C4-2B (cell line): ENCODE measurements around the gene OR8B12.

Experiments used
- H3K27ac ChIP-seq: fragments of 450-650 bp; 2 replicates; pipeline ENCODE4 v1.5.1; 2017
- ZFX ChIP-seq: fragments of 450-650 bp; IDR thresholded peaks from 2 replicates; pipeline ENCODE4 v1.6.1; 2017
- TF ChIP-seq, protein P1 (sequence below): fragments of 450-650 bp; conservative IDR thresholded peaks from 2 replicates; pipeline ENCODE4 v1.5.1; 2017; ENCODE audit warnings: mild to moderate bottlenecking

OR8B12 gene

DNA sequence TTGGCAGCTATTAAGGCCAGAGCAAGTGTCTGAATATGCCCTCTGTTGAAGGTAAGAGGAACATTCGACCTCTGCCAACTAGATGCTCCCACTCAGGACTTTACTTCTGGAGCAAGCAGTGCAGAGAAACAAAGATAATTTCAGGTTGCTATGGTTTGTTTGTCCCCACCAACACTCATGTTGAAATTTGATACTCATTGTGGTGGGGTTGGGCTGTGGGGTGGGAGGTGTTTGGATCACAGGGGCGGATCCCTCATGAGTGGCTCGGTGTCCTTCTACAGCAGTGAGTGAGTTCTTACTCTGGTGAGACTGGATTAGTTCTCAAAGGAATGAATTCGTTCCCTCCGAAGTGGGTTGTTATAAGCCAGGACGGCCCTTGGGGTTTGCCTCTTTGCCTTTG, 38.4 kb upstream of the OR8B12 start:
- no peak for TF ChIP-seq ZFX
- TF ChIP-seq, protein P1, sequence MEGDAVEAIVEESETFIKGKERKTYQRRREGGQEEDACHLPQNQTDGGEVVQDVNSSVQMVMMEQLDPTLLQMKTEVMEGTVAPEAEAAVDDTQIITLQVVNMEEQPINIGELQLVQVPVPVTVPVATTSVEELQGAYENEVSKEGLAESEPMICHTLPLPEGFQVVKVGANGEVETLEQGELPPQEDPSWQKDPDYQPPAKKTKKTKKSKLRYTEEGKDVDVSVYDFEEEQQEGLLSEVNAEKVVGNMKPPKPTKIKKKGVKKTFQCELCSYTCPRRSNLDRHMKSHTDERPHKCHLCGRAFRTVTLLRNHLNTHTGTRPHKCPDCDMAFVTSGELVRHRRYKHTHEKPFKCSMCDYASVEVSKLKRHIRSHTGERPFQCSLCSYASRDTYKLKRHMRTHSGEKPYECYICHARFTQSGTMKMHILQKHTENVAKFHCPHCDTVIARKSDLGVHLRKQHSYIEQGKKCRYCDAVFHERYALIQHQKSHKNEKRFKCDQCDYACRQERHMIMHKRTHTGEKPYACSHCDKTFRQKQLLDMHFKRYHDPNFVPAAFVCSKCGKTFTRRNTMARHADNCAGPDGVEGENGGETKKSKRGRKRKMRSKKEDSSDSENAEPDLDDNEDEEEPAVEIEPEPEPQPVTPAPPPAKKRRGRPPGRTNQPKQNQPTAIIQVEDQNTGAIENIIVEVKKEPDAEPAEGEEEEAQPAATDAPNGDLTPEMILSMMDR = no peak

DNA sequence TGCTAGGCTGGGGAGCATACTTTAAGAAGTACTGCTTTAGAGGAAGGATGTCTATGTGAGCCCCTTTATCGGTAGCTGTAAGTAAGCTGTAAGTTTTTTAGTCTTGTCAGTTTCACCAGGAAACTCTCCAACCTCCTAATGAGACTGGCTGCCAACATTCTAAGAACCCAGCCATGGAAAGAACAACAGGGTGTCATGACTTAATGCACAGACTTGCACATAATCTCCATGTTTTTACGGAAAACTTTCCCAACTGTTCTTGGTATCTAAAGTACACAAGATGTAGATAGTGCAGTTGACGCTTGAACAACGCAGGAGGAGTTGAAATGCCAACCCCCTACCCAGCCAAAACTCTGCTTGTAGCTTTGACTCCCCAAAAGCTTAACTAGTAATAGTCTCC, 35.3 kb upstream of the OR8B12 start:
- H3K27ac ChIP-seq = no peak overlapping the region
- TF ChIP-seq, protein P1 = no peak
- no peak for TF ChIP-seq ZFX

More for the DNA sequence above, 38.4 kb upstream of the OR8B12 start:
- no peak overlapping the region for H3K27ac ChIP-seq

DNA sequence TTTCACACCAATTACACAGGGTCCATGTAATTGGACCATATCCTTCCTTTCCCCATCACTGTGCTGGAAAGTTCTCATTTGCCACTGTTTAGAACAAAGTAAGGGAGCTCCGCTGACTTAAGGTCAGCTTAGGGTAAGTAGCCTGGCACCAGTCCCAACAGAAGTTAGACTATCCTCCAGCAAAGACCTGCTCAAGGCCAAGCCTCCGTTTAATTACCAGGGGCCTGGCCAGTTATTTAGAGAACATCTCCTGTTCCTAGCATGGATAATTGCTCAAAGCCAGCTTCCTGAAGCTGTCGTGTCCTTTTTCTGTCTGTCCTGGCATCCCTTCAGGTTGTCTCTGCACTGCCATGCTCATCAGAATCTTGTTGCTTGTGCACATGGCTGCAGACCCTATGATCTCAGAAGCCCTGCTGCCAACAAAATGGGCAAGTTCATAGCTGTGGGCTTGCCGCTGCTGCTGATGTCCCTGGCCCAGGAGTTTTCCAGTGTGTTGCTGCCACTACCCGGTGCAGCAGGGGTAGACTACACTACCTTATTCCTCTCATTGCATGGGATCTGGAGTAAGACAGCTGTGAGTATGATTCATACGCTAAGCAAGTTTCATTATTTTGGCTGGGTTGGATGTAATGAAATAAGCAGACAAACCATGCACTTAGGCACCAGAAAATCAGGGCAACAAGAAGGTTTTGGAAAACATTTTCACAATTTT, 34.4 kb upstream of the OR8B12 start:
- H3K27ac ChIP-seq = no peak overlapping the region
- TF ChIP-seq, protein P1 = no peak
- no peak for TF ChIP-seq ZFX

DNA sequence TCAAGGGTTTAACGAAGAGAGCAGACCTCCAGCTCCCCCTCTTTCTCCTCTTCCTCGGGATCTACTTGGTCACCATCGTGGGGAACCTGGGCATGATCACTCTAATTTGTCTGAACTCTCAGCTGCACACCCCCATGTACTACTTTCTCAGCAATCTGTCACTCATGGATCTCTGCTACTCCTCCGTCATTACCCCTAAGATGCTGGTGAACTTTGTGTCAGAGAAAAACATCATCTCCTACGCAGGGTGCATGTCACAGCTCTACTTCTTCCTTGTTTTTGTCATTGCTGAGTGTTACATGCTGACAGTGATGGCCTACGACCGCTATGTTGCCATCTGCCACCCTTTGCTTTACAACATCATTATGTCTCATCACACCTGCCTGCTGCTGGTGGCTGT, 26.7 kb upstream of the OR8B12 start:
- TF ChIP-seq, protein P1 = no peak
- TF ChIP-seq ZFX = no peak
- no peak overlapping the region for H3K27ac ChIP-seq

DNA sequence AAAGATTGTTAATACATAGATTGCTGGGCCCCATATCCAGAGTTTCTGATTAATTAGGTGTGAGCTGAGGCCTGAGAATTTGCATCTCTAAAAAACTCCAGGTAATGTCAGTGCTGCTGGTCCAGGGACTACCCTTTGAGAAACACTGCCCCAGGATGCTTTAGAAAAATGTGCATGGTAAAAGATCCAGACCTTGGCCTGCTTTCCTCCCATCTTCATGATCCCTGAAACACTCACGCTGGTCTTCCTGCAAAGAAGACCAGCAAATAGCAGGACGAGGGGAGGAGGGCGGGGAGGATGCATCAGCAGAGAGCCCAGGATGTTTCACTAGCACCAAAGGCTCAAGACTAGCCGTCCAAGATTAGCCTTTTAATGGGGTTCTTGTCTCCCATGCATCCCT, 26.2 kb upstream of the OR8B12 start, which contains the start of gene OR8A1:
Gene OR8A1 (plus strand): TSS at position 301 of the 400 bp plus-strand sequence. CDS start 123 bp downstream, outside the sequence.
- H3K27ac ChIP-seq = no peak within 1 kb of the TSS
- TF ChIP-seq, protein P1 = no peak
- TF ChIP-seq ZFX = no peak

DNA sequence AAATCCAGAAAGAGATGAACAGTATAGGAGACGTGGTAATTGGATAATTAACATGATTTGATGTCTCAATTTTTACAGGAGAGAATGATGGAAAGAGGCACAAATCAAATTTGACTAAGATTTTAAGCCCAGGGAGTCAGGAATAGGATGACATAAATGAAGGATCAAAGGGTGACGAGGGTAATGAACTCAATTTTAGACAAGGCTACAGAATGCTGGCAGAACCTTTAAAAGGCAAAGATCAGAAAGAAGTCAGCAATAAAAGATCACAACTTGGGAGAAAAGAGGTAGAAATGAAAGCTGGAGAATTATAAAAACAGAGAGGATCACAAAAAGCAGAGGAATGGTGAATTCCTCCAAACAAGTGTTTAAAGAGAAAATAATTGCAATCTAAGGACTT, 13.4 kb upstream of the OR8B12 start:
- no peak overlapping the region for H3K27ac ChIP-seq

DNA sequence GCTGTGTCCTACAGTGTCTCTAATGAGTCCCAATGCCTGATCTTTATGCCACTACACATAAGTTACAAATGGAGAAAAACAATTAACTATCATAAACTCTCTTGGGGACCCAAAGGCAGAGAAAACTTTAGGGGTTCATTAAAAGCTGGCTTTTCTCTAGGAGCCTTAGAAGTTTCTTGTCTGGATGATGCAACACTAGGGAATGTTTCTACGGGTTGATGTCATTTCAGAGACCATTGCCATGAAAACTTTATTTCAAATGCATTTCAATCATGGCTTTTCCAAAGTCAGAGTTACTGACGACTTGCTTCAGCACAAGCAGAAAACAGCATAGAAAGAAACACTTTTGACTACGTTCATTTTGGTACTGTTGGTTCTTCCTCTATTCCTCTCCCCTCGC, 8.5 kb upstream of the OR8B12 start:
- H3K27ac ChIP-seq = no peak overlapping the region
- TF ChIP-seq, protein P1 = no peak
- TF ChIP-seq ZFX = no peak

More for the DNA sequence above, 13.4 kb upstream of the OR8B12 start:
- TF ChIP-seq ZFX = no peak
- TF ChIP-seq, protein P1 = no peak
